ENCODE results near the gene CTAG1A.
"Not testable (repeated sequence)": the region's sequence is repeated elsewhere in the genome, so short reads cannot be mapped to it uniquely, and the experiment has no call there.

Gene CTAG1A

DNA sequence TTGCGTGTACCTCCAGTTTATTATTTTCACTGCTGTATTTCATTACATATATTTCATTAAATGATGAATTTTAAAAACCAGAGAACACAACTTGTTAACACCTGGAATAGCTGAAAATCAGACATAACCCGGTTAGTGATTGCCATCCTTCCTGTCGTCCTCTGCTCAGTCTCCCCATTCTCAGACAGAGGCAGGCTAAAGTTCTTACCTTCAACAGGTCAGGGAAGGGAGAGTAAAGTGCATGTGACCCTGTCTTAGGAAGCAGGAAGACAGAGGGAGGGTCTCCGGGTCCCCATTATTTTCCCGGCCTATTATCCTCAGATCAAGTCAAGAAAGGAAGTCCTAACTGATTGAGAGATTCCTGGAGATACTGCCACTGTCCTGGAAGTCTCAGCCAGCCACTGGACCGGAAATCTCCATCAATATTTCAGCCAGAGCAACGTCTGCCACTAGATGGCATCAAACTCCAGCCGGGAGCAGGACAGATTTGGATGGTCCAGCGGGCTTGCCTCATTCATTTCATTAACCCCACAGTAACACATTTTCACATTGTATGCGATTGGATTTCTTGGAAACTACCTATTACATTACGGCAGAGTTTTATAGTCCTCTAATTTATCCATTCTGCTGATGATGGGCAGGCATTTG lies 36.0 kb downstream of the CTAG1A start:
- DNase-seq, result not testable (repeated sequence)

DNA sequence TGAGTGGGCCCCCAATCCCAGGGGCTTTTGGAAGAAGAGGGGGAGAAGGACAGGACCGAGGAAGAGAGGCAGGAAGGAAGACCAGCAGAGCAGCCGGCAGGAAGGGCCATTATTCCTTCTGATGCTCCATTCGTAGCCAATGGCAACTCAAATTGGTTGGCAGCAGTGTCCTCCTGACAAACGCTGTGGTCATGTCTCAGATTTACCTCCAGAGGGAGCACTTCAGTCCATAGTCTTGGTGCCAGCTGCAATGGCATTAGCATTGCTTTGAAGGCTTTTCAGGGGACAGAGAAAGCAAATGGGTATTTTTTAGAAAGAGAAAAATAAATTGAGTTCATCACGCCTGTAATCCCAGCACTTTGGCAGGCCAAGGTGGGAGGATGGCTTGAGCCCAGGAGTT lies 44.0 kb downstream of the CTAG1A start:
- not testable (repeated sequence) for DNase-seq

DNA sequence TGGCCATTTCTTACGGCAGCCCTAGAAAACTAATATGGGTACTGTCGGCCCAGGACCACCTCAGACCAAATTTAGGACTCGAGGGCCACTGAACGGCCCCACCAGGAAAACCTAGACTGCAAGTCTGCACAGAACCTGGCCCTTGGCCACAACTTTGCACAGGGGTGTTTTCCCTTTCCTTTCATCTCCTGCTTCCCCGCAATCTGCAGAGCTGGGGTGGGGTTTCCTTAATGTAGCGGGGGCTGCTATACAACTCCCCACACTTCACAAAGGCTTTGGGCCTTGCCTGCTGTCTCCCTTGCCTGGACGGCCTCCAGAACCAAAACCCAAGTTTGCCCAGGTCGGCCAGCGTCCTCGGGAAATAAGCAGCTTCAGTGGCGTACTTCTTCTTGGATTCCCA lies 46.0 kb downstream of the CTAG1A start:
- not testable (repeated sequence) for DNase-seq

DNA sequence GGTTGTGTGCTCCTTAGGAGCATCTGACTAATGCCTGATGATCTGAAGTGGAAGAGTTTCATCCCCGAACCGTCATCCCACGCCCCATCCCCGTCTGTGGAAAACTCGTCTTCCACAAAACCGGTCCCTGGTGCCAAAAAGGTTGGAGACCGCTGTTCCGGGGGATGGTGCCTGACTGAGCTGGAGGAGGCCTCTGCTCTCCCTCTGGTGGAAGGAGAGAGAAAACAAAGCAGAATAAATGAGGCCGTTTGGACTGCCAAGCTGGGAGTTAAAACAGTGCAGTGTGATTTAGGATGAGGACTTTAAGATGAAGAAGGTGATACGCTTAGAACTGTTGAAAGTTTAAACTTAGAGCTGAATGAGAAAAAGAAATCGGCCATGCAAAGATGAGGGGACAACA lies 48.7 kb downstream of the CTAG1A start:
- not testable (repeated sequence) for DNase-seq
